Gastrocnemius medialis (tissue), 4 donors: Measurements from ENCODE around the gene BBS2.

Experiments used
- CTCF ChIP-seq, 5 experiments: fragments of 450-650 bp in 3 of 5; fragments of 200-600 bp in 2 of 5; sonication (generic) in 2 of 5; IDR thresholded peaks in 4 of 5; conservative IDR thresholded peaks in 1 of 5; 1 replicate in 4 of 5; 2 replicates in 1 of 5; pipeline ENCODE4 v1.5.1; 2016 to 2019; ENCODE audit warnings: antibody characterized with exemption in 5 of 5, mild to moderate bottlenecking in 3 of 5, moderate library complexity in 3 of 5
- POLR2A ChIP-seq, 2 donors: fragments of 450-650 bp; IDR thresholded peaks; one replicate each; pipeline ENCODE4 v1.6.1; 2017; ENCODE audit warnings: antibody characterized with exemption in 2 of 2, mild to moderate bottlenecking in 2 of 2, moderate library complexity in 2 of 2

- TF ChIP-seq CTCF (IDR thresholded peaks at IDR 0.05 in 4 of 5, conservative IDR thresholded peaks at IDR 0.05 in 1 of 5), result no peak
- TF ChIP-seq POLR2A (IDR thresholded peaks at IDR 0.05), result no peak
Measured at GRCh38 chr16:56488035-56488434, 31.8 kb downstream of the BBS2 start.
